HUDEP-2 (cell line): ENCODE measurements around the gene CASKIN1.
"Not testable (repeated sequence)": the region's sequence is repeated elsewhere in the genome, so short reads cannot be mapped to it uniquely, and the experiment has no call there.

Source experiments
- DNase-seq, 76 experiments: peaks; one replicate each; lab custom pipeline; 2025; ENCODE audit not compliant: unreplicated experiment in 76 of 76; lab: John Stamatoyannopoulos, UW

Gene CASKIN1

GRCh38 chr16:2147981-2148671 is 48.3 kb downstream of the CASKIN1 start, which contains the start of gene RAB26:
Gene RAB26, plus strand, starts transcription at chr16:2148625. Its CDS starts 159 bp downstream, at chr16:2148784.
- peak in 43 of 76 experiments; percentile 20 to 65 (median 35) for DNase-seq

- no peak for DNase-seq
Observed at GRCh38 chr16:2147378-2147777, 49.0 kb downstream of the CASKIN1 start.

GRCh38 chr16:2145843-2146242 is 50.6 kb downstream of the CASKIN1 start:
- no peak for DNase-seq

- DNase-seq = no peak
Observed at GRCh38 chr16:2143878-2144485, 52.4 kb downstream of the CASKIN1 start.

- DNase-seq = no peak
Observed at GRCh38 chr16:2142942-2143877, 53.2 kb downstream of the CASKIN1 start.

- DNase-seq = peak in 74 of 76 experiments; percentile 36 to 98 (median 90)
Observed at GRCh38 chr16:2135770-2136490, 60.5 kb downstream of the CASKIN1 start, which contains the start of gene PKD1. Gene PKD1, minus strand, starts transcription at chr16:2135898. Its CDS starts 209 bp downstream, at chr16:2135689.

DNA sequence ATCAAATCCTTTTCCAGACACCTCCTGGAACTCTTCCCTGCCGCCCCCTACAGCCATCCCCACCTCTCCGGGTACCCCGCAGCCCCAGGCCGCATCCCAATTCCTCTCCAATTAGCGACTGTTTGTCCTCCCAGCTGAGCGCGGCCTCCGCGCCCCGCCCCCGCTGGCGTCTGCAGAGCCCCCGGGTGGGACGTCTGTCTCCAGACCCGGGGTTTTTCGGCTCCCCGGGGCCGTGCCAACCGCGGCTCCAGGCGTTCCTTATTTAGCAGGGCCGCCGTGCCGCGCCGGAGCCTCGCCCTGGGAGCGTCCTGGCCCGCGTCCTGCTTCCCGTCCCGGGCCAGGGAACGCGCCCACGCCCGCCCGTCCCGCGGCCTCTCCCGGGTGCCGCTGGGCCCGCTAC is 61.3 kb downstream of the CASKIN1 start:
- not testable (repeated sequence) for DNase-seq

DNA sequence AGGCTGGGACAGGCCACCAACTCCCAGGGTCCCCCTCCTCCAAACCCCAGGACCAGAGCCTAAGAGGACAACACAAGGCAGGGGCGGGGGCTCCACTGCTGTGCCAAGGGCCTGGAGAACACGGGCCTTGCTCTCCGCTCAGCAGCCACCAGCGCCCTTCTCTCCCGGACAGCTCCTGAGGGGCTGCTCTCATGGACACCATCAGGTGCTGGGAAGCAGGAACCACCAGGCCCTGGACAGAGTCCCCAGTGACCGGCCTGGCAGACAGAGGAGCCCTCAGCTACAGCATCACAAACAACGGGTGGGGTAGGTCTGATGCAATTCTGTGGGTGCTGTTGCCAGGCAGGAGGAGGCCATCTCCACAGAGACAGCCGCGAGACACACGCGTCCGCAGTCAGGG is 62.6 kb downstream of the CASKIN1 start:
- not testable (repeated sequence) for DNase-seq

DNA sequence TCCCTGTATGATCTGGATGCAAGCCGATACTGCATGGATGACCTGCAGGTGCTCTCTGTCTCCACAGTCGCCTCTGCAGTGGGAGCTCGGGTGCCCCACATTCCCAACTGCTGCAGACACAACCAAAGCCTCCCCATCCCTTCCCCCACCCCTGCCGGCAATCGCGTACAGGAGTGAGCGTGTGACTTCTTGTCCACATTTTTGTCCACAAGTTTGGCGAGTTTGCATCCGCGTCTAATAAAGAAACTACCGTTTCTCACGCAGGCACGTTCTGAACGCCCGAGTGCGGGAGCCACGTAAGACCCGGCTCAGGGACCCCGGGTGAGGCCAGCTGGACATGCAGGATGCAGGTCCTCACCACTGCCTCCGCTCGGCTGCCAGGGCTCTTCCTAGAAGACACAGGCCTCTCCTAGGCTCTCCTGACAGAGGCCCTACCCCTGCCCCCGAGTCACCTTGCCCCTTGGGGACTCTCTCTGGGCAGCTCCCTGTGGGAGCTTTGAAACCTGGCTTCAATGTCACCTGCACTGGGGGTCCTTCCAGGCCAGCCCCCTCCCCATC is 66.4 kb downstream of the CASKIN1 start:
- not testable (repeated sequence) for DNase-seq

DNA sequence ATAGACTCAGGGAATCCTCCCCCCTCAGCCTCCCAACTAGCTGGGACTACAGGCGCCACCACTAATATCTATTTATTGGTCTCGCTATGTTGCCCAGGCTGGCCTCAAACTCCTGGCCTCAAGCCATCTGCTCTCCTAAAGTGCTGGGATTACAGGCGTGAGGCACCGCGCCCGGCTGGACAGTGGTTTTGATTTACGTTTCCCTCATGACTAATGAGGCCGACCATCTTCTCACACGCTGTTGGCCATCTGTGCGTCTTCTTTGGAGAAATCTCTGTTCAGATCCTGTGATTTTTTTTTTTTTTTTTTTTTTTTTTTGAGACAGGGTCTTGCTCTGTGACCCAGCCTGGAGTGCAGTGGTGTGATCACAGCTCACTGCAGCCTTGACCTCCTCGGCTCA is 67.2 kb downstream of the CASKIN1 start:
- not testable (repeated sequence) for DNase-seq

DNA sequence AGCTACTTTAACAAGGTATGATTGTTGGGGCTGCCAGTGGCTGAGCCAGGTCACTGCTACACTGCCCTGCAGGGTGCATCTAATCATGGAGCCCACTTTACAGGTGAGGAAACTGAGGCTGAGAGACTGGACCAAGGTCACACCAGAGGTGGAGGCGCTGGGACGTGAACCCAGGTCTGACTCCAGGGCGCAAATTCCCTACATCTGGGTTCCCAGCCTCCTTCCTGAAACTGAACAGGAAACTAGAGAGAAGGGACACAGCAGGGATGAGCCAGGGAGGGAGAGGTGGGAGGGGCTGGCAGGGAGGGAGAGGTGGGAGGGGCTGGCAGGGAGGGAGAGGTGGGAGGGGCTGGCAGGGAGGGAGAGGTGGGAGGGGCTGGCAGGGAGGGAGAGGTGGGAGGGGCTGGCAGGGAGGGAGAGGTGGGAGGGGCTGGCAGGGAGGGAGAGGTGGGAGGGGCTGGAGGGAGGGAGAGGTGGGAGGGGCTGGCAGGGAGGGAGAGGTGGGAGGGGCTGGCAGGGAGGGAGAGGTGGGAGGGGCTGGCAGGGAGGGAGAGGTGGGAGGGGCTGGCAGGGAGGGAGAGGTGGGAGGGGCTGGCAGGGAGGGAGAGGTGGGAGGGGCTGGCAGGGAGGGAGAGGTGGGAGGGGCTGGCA is 68.7 kb downstream of the CASKIN1 start:
- peak in 1 of 76 experiments; percentile 49 for DNase-seq
